Breast epithelium (tissue), 3 donors: Measurements from ENCODE around the gene ZNF639.

Experiments used
- CTCF ChIP-seq, 3 donors: fragments of 450-650 bp; IDR thresholded peaks; one replicate each; pipeline ENCODE4 v1.5.1; 2016 to 2017; ENCODE audit warnings: antibody characterized with exemption in 3 of 3, mild to moderate bottlenecking in 3 of 3, moderate library complexity in 3 of 3
- POLR2AphosphoS5 ChIP-seq, 3 donors: sonication (generic); formaldehyde crosslinking; IDR thresholded peaks; one replicate each; pipeline ENCODE4 v1.6.1; 2017; ENCODE audit warnings: antibody characterized with exemption in 3 of 3

- TF ChIP-seq POLR2AphosphoS5 (IDR thresholded peaks at IDR 0.05) (no peak), CTCF (IDR thresholded peaks at IDR 0.05) (no peak)
Measured at GRCh38 chr3:179289295-179289694, 33.5 kb upstream of the ZNF639 start.
